ENCODE measurements around the gene ANKS3. TPM values are rescaled to one million over a fixed set of nuclear protein-coding genes. Genes with fewer than 3 reads are reported as not detected.

ANKS3 gene
- polyA plus RNA-seq, 1 of the 3 experiments (the other 2 are of a cell fraction) = 42.2 TPM

GRCh38 chr16:4702466-4702808, 31.6 kb downstream of the ANKS3 start:
- Histone ChIP-seq H3K27ac (ENCODE audit: low read depth in 2 of 2, low read length in 1 of 2) (no peak overlapping the region), H2AFZ (ENCODE audit: low read depth) (no peak overlapping the region), H3K9ac (no peak overlapping the region), H3K79me2 (ENCODE audit: insufficient read depth) (peaks cover 7% of the 10 kb centered on the region), H3F3A (replicated peaks; ENCODE audit: insufficient read depth) (no peaks in the 10 kb centered on the region), H3K27me3 (ENCODE audit: insufficient read depth) (no peaks in the 10 kb centered on the region), H3K4me1 (ENCODE audit: control insufficient read depth in 1 of 2, insufficient read depth in 2 of 2, low read depth in 1 of 2, low read length in 1 of 2) (no peaks in the 10 kb centered on the region), H3K4me2 (no peak overlapping the region), H3K9me3 (no peaks in the 10 kb centered on the region), H3K36me3 (replicated peaks in 1 of 2; ENCODE audit: control insufficient read depth in 1 of 2, insufficient read depth in 2 of 2, low read length in 1 of 2) (peaks cover 11 to 72% of the 10 kb centered on the region in 2 experiments), H3K9me2 (no peaks in the 10 kb centered on the region), H4K20me1 (ENCODE audit: insufficient read depth) (no peaks in the 10 kb centered on the region), H3K4me3 (ENCODE audit: low read depth in 2 of 2, low read length in 1 of 2) (no peak overlapping the region)
- ChIA-PET CTCF (no interaction called here), POLR2A (no interaction called here)
- no peak for DNase-seq
- TF ChIP-seq GATA2 (CRISPR knock-in tag; IDR thresholded peaks at IDR 0.05) (no peak), RAD21 (IDR thresholded peaks at IDR 0.05; ENCODE audit: low read length) (no peak), MEF2A (IDR thresholded peaks at IDR 0.05; ENCODE audit: borderline replicate concordance, low read depth) (no peak), GABPA (IDR thresholded peaks at IDR 0.05; ENCODE audit: low read depth) (no peak), REST (IDR thresholded peaks at IDR 0.05; ENCODE audit: low read depth, low read length) (no peak), FOSL2 (IDR thresholded peaks at IDR 0.05; ENCODE audit: borderline replicate concordance, low read depth) (no peak), EZH2phosphoT487 (IDR thresholded peaks at IDR 0.05; ENCODE audit: borderline replicate concordance, low read depth) (no peak), MAX (IDR thresholded peaks at IDR 0.05; ENCODE audit: low read depth) (no peak), CHD2 (IDR thresholded peaks at IDR 0.05; ENCODE audit: low read length, partially characterized antibody) (no peak)
- WGBS (ENCODE audit: low lambda C conversion rate) = 93% methylated on average over 6 of the region's 7 CpGs

- 92% methylated on average over 4 of the region's 17 CpGs for WGBS (ENCODE audit: low lambda C conversion rate)
- Histone ChIP-seq H3K27me3 (ENCODE audit: insufficient read depth) (no peaks in the 10 kb centered on the region), H3K4me2 (no peak overlapping the region), H3K79me2 (ENCODE audit: insufficient read depth) (peaks cover 5% of the 10 kb centered on the region), H3K9me2 (no peaks in the 10 kb centered on the region), H3K9ac (no peak overlapping the region), H3K4me1 (ENCODE audit: control insufficient read depth in 1 of 2, insufficient read depth in 2 of 2, low read depth in 1 of 2, low read length in 1 of 2) (no peaks in the 10 kb centered on the region), H3K9me3 (no peaks in the 10 kb centered on the region), H3K27ac (ENCODE audit: low read depth in 2 of 2, low read length in 1 of 2) (no peak overlapping the region), H4K20me1 (ENCODE audit: insufficient read depth) (no peaks in the 10 kb centered on the region), H3K36me3 (replicated peaks in 1 of 2; ENCODE audit: control insufficient read depth in 1 of 2, insufficient read depth in 2 of 2, low read length in 1 of 2) (peaks cover 11 to 76% of the 10 kb centered on the region in 2 experiments), H2AFZ (ENCODE audit: low read depth) (no peak overlapping the region), H3F3A (replicated peaks; ENCODE audit: insufficient read depth) (peaks cover 2% of the 10 kb centered on the region), H3K4me3 (ENCODE audit: low read depth in 2 of 2, low read length in 1 of 2) (no peak overlapping the region)
- DNase-seq = no peak
- no peak for TF ChIP-seq REST (IDR thresholded peaks at IDR 0.05; ENCODE audit: low read depth, low read length)
- CTCF ChIA-PET = no interaction called here
- POLR2A ChIA-PET = no interaction called here
Observed at GRCh38 chr16:4701791-4702465, 32.1 kb downstream of the ANKS3 start.
